ENCODE data around the gene GET4.

DNA sequence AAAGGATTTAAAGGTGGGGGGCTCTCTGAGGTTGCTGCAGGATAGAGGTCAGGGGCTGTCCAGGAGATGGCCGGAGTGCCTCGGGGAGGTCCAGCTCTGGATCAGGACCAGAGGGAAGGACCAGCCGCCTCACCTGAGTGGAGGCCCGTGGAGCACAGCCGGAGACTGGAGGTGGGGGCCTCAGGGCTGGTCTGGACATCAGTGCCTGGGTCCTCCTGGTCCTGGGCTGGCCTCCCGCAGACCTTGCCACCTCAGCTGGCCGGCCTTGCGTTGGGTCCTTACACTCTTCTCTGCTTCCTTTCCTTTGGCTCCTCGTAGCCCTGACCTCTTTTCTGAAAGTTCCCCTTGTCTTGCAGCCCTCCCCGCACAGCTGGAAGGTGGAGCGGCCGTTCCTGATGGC is 42.1 kb upstream of the GET4 start:
- TF ChIP-seq CTCF (IDR thresholded peaks at IDR 0.05; ENCODE audit: low read depth, low read length): no peak
- TF ChIP-seq, protein P1, sequence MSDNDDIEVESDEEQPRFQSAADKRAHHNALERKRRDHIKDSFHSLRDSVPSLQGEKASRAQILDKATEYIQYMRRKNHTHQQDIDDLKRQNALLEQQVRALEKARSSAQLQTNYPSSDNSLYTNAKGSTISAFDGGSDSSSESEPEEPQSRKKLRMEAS (IDR thresholded peaks at IDR 0.05; ENCODE audit: low read depth, low read length): no peak
